Activated CD4-positive, alpha-beta T cell treated with anti-CD3 and anti-CD28 coated beads for 48 hours (primary cell): Measurements from ENCODE around the gene PCGF5.
"Not testable (repeated sequence)": the region's sequence is repeated elsewhere in the genome, so short reads cannot be mapped to it uniquely, and the experiment has no call there.

Experiments
- DNase-seq: peaks from one replicate; pipeline ENCODE4 v3.0.0-alpha.2; 2020

The PCGF5 gene

GRCh38 chr10:91287912-91288311, 67.4 kb downstream of the PCGF5 start:
- no peak for DNase-seq

DNA sequence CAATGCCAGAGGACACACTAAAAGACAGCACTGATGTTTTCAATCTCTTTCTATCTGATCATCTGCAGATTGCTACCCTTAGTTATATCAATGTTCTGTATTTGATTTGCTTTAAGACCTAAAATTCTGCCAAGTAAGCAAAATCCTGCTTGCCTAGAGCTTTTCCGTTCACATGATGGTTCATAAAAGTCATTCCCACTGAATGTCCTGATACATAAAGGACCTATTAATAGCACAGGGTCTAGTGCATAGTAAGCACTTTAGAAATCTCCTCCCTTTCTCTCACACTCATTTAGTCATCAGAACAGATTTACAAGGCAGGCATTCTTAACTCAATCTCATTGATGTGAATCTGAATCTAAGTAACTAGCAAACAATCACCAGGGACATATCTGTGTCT, 68.8 kb downstream of the PCGF5 start:
- DNase-seq, result no peak

DNA sequence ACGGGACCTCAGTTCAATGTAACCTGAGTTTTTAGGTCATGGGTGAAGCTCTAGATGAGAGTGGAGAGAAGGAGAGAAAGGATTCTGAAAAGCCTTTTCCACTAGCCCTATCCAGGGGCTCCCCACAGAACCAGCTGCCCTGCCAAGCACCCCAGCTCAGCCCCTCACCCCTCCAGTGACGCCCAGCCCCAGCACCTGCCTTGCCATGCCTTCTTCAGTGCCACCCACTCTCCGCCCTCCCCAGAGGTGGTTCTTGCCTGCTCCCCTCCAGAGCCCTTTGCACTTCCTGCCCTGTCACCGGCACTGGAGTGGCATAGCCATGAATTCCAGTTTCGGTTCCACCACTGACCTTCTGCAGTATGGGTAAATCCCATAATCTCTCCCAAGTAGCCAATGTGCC, 70.1 kb downstream of the PCGF5 start:
- DNase-seq, result no peak

GRCh38 chr10:91294134-91294906, 73.9 kb downstream of the PCGF5 start:
- DNase-seq, result no peak

GRCh38 chr10:91295346-91295745, 74.9 kb downstream of the PCGF5 start:
- DNase-seq, result no peak

- no peak for DNase-seq
Observed at GRCh38 chr10:91296471-91296870, 76.0 kb downstream of the PCGF5 start.

GRCh38 chr10:91298224-91298871, 77.9 kb downstream of the PCGF5 start:
- DNase-seq, result peak; percentile 86

DNA sequence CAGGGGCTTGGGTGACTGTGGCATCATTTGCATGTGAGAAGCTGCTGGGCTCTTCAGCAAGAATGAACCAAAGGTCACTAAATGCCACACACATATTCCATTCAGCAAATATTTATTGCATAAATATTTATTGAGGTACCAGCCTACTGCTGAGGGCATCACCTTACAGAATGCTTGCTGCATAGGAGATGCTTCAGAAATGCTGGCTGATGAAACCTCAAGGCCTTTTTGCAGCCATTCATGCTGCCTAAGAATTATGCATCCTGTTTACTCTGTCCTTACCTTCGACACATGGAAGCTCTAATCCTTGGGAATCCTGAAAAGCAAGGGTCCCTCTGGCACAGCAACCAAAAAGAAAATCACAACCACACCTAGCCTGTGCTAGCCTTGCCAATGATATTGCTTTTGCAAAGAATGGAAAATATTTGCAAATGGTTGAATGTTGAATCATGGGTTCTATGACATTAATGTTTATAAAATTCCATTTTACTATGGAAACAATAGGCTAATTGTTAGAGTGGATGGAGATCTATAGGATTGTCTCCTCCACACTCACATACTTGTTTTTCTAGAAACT, 79.6 kb downstream of the PCGF5 start:
- DNase-seq, result no peak

- DNase-seq, result not testable (repeated sequence)
Observed at GRCh38 chr10:91302946-91303345, 82.5 kb downstream of the PCGF5 start.

DNA sequence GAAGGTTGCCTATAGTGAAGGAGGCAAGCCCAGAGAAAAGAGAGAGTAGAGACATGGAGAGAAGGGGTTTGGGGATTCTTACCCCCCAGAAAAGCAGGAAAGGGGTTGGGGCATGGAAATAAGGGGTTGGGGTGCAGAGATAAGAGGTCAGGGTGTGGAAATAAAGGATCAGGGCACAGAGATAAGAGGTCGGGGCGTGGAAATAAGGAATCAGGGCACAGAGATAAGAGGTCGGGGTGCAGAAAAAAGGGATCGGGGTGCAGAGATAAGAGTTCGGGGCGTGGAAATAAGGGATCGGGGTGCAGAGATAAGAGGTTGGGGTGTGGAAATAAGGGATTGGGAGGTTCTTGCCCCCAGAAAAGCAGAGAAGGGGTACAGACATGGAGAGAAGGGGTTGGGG, 85.5 kb downstream of the PCGF5 start:
- not testable (repeated sequence) for DNase-seq

- no peak for DNase-seq
Observed at GRCh38 chr10:91307489-91307888, 87.0 kb downstream of the PCGF5 start.

- no peak for DNase-seq
Observed at GRCh38 chr10:91309711-91310110, 89.2 kb downstream of the PCGF5 start.

DNA sequence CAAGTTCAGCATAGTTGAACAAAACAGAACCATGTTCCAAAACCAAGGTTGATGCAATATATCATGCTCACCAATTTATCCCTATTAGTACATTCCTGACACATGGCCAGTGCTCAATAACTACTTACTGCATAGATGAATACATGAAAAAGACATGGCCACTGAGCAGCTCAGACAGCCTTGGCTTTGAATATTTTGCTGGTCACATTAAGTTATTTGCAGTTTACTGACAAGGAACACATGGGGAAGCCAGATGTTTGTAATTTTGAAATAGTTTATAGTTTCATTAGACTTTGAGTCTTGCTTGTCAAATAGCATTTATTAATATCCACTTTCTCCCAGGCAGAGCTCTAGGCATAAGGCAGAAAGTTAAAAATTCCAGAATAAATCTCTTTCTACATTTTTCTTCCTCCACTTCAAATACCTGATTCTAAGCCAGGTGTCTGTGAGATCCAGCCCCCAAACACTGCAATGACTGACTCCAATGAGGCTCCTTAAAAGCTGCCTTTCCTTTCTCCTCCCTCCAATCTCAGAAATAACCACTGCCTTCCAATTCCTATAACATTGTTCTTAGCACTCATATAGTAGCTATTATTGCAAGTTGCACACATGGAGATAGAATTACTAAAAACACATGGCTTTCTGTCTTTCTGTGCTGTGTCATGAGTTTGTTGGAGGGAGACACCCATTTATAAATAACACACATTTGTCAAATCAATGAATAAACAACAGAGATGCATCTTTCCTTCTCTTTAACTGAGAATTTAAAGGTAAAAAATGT, 91.3 kb downstream of the PCGF5 start:
- no peak for DNase-seq

DNA sequence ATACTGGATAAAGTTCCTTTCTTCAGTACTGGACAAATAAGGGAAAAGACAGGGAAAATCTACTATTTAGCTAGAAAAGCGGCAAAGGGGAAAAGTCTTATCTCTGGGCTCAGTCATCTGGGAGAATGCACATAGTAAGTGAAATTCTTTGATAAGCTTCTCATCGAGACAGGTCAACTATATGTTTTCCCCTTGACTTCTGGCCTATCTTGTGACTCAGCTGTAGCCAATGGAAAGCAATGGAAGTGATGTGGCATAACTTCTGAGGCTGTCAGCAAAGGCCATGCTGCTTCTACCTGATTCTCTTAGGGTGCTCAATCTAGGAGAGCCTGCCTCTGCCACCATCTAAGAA, 91.9 kb downstream of the PCGF5 start:
- DNase-seq, result no peak

GRCh38 chr10:91313796-91314485, 93.5 kb downstream of the PCGF5 start:
- peak; percentile 12 for DNase-seq

DNA sequence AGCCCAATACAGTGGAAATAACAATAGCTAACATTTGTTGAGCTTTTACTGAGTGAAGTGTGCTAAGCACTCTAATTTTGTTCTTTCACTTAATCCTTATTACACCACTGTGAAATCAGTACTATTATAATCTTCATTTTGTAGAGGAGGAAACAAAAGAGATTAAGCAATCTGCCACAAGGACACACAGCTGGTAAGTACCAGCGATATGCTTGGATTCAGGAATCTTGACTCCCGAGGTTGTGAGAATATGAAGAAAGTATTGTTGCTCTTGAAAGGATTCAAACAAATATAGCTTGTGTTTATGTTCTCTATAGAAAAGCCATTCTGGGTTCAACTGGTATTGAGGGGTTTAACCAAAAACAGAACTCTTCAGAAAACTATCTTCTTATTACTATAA, 96.0 kb downstream of the PCGF5 start:
- DNase-seq, result no peak

- no peak for DNase-seq
Observed at GRCh38 chr10:91317541-91317940, 97.1 kb downstream of the PCGF5 start.

GRCh38 chr10:91319336-91319735, 98.9 kb downstream of the PCGF5 start:
- DNase-seq, result no peak

- not testable (repeated sequence) for DNase-seq
Observed at GRCh38 chr10:91323293-91323905, 102.9 kb downstream of the PCGF5 start.

- DNase-seq, result no peak
Observed at GRCh38 chr10:91328320-91328984, 108.0 kb downstream of the PCGF5 start.
